A549 (cell line): ENCODE results near the gene IFNA8. TPM values are rescaled to one million over a fixed set of nuclear protein-coding genes. Genes with fewer than 3 reads are reported as not detected.

Experiments used
- ATAC-seq, 2 experiments: fragments of 200-7000 bp in 1 of 2; fragments of >200 bp in 1 of 2; cut with Nextera tagmentation in 1 of 2; cut with Tn5 transposase in 1 of 2; 3 replicates each; pipeline versions ENCODE4 v1.8.0 to v1.9.1; 2018 to 2020; ENCODE audit warnings: mild to moderate bottlenecking in 1 of 2, moderate library complexity in 1 of 2
- CTCF ChIA-PET: fragments of 300-600 bp; sonication (Branson Sonifier 250); formaldehyde crosslinking; extraction: SDS; loops from one replicate; lab custom pipeline; 2021; ENCODE audit warnings: antibody characterized with exemption, inconsistent platforms; lab: Yijun Ruan, JAX
- POLR2A ChIA-PET: fragments of 350-600 bp; formaldehyde crosslinking; extraction: SDS; loops from one replicate; lab custom pipeline; 2021; ENCODE audit warnings: antibody characterized with exemption, inconsistent platforms; lab: Yijun Ruan, JAX
- DNase-seq, 2 experiments: peaks; one replicate each; pipeline versions ENCODE4 v3.0.0 to v3.0.0-alpha.2; 2011 to 2016; ENCODE audit warnings: low read depth in 1 of 2, low spot score in 1 of 2
- FAIRE-seq: peaks from 2 replicates; lab custom pipeline; 2011; peaks lifted over from hg19 to GRCh38; lab: Jason Lieb, UNC
- H3K27ac ChIP-seq, 2 experiments: fragments of >200 bp; sonication (Bioruptor Twin); formaldehyde crosslinking; 3 replicates each; pipeline ENCODE4 v1.5.1; 2016 to 2017
- H3K4me1 ChIP-seq: fragments of >200 bp; sonication (Bioruptor Twin); formaldehyde crosslinking; 3 replicates; pipeline ENCODE4 v1.6.1; 2016
- H3K4me2 ChIP-seq: fragments of >200 bp; sonication (Bioruptor Twin); formaldehyde crosslinking; 3 replicates; pipeline ENCODE4 v1.6.1; 2016
- H3K4me3 ChIP-seq: fragments of >200 bp; sonication (Bioruptor Twin); formaldehyde crosslinking; 3 replicates; pipeline ENCODE4 v1.5.1; 2016
- H3K9me3 ChIP-seq: fragments of >200 bp; sonication (Bioruptor Twin); formaldehyde crosslinking; 3 replicates; pipeline ENCODE4 v1.6.1; 2016
- CTCF ChIP-seq: fragments of >200 bp; sonication (Bioruptor Twin); formaldehyde crosslinking; IDR thresholded peaks from 3 replicates; pipeline ENCODE4 v1.5.1; 2016
- EHMT2 ChIP-seq: fragments of 200-600 bp; sonication (generic); IDR thresholded peaks from 2 replicates; pipeline ENCODE4 v1.6.1; 2016; ENCODE audit warnings: antibody characterized with exemption, low read depth, mild to moderate bottlenecking, moderate library complexity
- EP300 ChIP-seq, 2 experiments: fragments of >200 bp; sonication (Bioruptor Twin); formaldehyde crosslinking; IDR thresholded peaks; 2 replicates in 1 of 2; 3 replicates in 1 of 2; pipeline ENCODE4 v1.6.1; 2016 to 2017
- GATA3 ChIP-seq: IDR thresholded peaks from 2 replicates; pipeline ENCODE4 v1.6.1; 2012; ENCODE audit warnings: borderline replicate concordance
- HEYL ChIP-seq: fragments of 250-450 bp; sonication (Bioruptor Pico); IDR thresholded peaks from 2 replicates; pipeline ENCODE4 v1.8.0; 2021; ENCODE audit warnings: mild to moderate bottlenecking, moderate library complexity
- HOXA7 ChIP-seq: fragments of 250-450 bp; sonication (Bioruptor Pico); IDR thresholded peaks from 2 replicates; pipeline ENCODE4 v1.5.0; 2020; ENCODE audit warnings: mild to moderate bottlenecking, moderate library complexity
- MAX ChIP-seq: IDR thresholded peaks from 2 replicates; pipeline ENCODE4 v1.6.1; 2012
- MAZ ChIP-seq: fragments of 150-350 bp; IDR thresholded peaks from 2 replicates; pipeline ENCODE4 v1.6.1; 2014; ENCODE audit warnings: antibody characterized with exemption, low read depth, low read length, borderline replicate concordance
- POLR2A ChIP-seq: IDR thresholded peaks from 2 replicates; pipeline ENCODE4 v1.6.1; 2012; ENCODE audit warnings: mild to moderate bottlenecking, low read length
- RCOR1 ChIP-seq: fragments of 150-350 bp; IDR thresholded peaks from 2 replicates; pipeline ENCODE4 v1.6.1; 2014; ENCODE audit warnings: antibody characterized with exemption, low read length, low read depth
- REST ChIP-seq: fragments of 200-600 bp; sonication (generic); IDR thresholded peaks from 2 replicates; pipeline ENCODE4 v1.6.1; 2016; ENCODE audit warnings: antibody characterized with exemption, mild to moderate bottlenecking, moderate library complexity
- RNF2 ChIP-seq: fragments of 200-600 bp; sonication (generic); IDR thresholded peaks from 2 replicates; pipeline ENCODE4 v1.6.1; 2016; ENCODE audit warnings: low read depth, mild to moderate bottlenecking, antibody characterized with exemption, moderate library complexity, borderline replicate concordance
- TFCP2L1 ChIP-seq: fragments of 250-450 bp; sonication (Bioruptor Pico); IDR thresholded peaks from 2 replicates; pipeline ENCODE4 v1.5.0; 2021; ENCODE audit warnings: mild to moderate bottlenecking
- TP53 ChIP-seq: fragments of 250-450 bp; sonication (Bioruptor Pico); IDR thresholded peaks from 2 replicates; pipeline ENCODE4 v1.5.0; 2021; ENCODE audit warnings: mild to moderate bottlenecking, moderate library complexity
- ZFP36 ChIP-seq: fragments of 450-650 bp; IDR thresholded peaks from 2 replicates; pipeline ENCODE4 v1.6.1; 2014; ENCODE audit warnings: borderline replicate concordance; ENCODE audit not compliant: partially characterized antibody
- WGBS: methylation state at CpG from one replicate; pipeline ENCODE4 v1.1.6; 2017; ENCODE audit errors: missing lambda C conversion rate; 5-methylcytosine and 5-hydroxymethylcytosine counted together
- polyA plus RNA-seq, 4 experiments: library from polyadenylated mRNA; depleted of rRNA in 3 of 4; stranded (reverse); fragments of >200 nt; fragmentation: RNase III in 1 of 4; extraction: RNeasy Plus Mini Kit Qiagen cat#74134 plus additional on column Dnase treatment in 1 of 4; gene quantifications; 2 replicates in 3 of 4; 3 replicates in 1 of 4; pipeline ENCODE4 v1.2.3, GENCODE V29; 2011 to 2017

The IFNA8 gene
- polyA plus RNA-seq, 2 of the 4 experiments (the other 2 are of a cell fraction) = not detected

GRCh38 chr9:21385131-21385670 lies 23.7 kb upstream of the IFNA8 start, which contains the start of gene IFNA2:
TSS of gene IFNA2 (minus strand) at chr9:21385398. CDS start at chr9:21385329, 69 bp downstream.
- Histone ChIP-seq H3K4me1 (peaks cover 7% of the 10 kb centered on the region; the same call in 1 of the 3 replicates), H3K9me3 (no peaks in the 10 kb centered on the region), H3K4me2 (no peak within 1 kb of the TSS), H3K4me3 (no peak within 1 kb of the TSS), H3K27ac (no peak within 1 kb of the TSS)
- no peak for DNase-seq
- ChIA-PET POLR2A (no interaction called here), CTCF (interaction anchor here (1.4 kb wide), 1 partner anchor 10 kb away, joined by 5 read pairs; no protein-coding TSS in a partner anchor)
- 10% methylated on average over 1 of the region's 1 CpG for WGBS
- TF ChIP-seq POLR2A (no peak), GATA3 (no peak), EHMT2 (no peak), MAX (no peak), MAZ (no peak), TP53 (CRISPR knock-in tag) (no peak), REST (no peak), ZFP36 (no peak), EP300 (IDR thresholded peaks at IDR 0.05) (no peak), RCOR1 (no peak), TFCP2L1 (CRISPR knock-in tag) (no peak), HOXA7 (no peak), HEYL (CRISPR knock-in tag) (no peak)
- FAIRE-seq = no peak
- ATAC-seq = no peak

- TF ChIP-seq CTCF = 0 out of 3 replicates have a peak, but pooled peaks have one; percentile 7
- no peak for TF ChIP-seq RNF2
- no peaks in the 10 kb centered on the region for H3K4me1 ChIP-seq
- no peaks in the 10 kb centered on the region for H3K9me3 ChIP-seq
- ChIA-PET POLR2A (interaction anchor here (1.0 kb wide), 1 partner anchor 57 kb away, joined by 3 read pairs; the partner anchor contains the start of gene KLHL9), CTCF (interaction anchor here (0.6 to 2.3 kb wide), 7 partner anchors 10 to 156 kb away, joined by 3 to 7 read pairs (median 5); no protein-coding TSS in a partner anchor)
- DNase-seq (peak; percentile 37 to 83), ATAC-seq (peak; percentile 95 to 98), FAIRE-seq (peak; percentile 51)
- no peak overlapping the region for H3K4me3 ChIP-seq
- WGBS = 46% methylated on average over 6 of the region's 6 CpGs
- no peak overlapping the region for H3K27ac ChIP-seq
- H3K4me2 ChIP-seq = no peak overlapping the region
Measured at GRCh38 chr9:21392270-21392669, 16.6 kb upstream of the IFNA8 start.
